ENCODE measurements around the gene RAB43.
"Not testable (repeated sequence)": the region's sequence is repeated elsewhere in the genome, so short reads cannot be mapped to it uniquely, and the experiment has no call there.

RAB43 gene

GRCh38 chr3:129103296-129103695, 18.3 kb downstream of the RAB43 start:
- no peak for TF ChIP-seq CTCF (IDR thresholded peaks at IDR 0.05; ENCODE audit: poor library complexity, severe bottlenecking)
- ATAC-seq (ENCODE audit: low read depth) (0 out of 3 replicates have a peak, but pooled peaks have one; percentile 12), DNase-seq (ENCODE audit: low spot score) (no peak)
- Histone ChIP-seq H3K27me3 (ENCODE audit: insufficient read depth, poor library complexity, severe bottlenecking) (no peaks in the 10 kb centered on the region), H3K4me1 (ENCODE audit: insufficient read depth, poor library complexity, severe bottlenecking) (no peaks in the 10 kb centered on the region), H3K36me3 (ENCODE audit: low read depth) (0 out of 2 replicates have a peak, but pooled peaks cover 6% of the 10 kb centered on the region), H3K27ac (ENCODE audit: poor library complexity, severe bottlenecking) (no peak overlapping the region), H3K9me3 (ENCODE audit: severe bottlenecking) (no peaks in the 10 kb centered on the region), H3K4me3 (ENCODE audit: severe bottlenecking) (no peak overlapping the region)

- H3K4me1 ChIP-seq (ENCODE audit: insufficient read depth, poor library complexity, severe bottlenecking) = no peaks in the 10 kb centered on the region
- 0 out of 2 replicates have a peak, but pooled peaks cover 6% of the 10 kb centered on the region for H3K36me3 ChIP-seq (ENCODE audit: low read depth)
- no peak overlapping the region for H3K4me3 ChIP-seq (ENCODE audit: severe bottlenecking)
- ATAC-seq (ENCODE audit: low read depth) = no peak; the same call in 2 of the 3 replicates
- H3K27ac ChIP-seq (ENCODE audit: poor library complexity, severe bottlenecking) = no peak overlapping the region
- no peaks in the 10 kb centered on the region for H3K9me3 ChIP-seq (ENCODE audit: severe bottlenecking)
- no peak for TF ChIP-seq CTCF (IDR thresholded peaks at IDR 0.05; ENCODE audit: poor library complexity, severe bottlenecking)
- no peak for DNase-seq (ENCODE audit: low spot score)
- no peaks in the 10 kb centered on the region for H3K27me3 ChIP-seq (ENCODE audit: insufficient read depth, poor library complexity, severe bottlenecking)
These were observed 20.1 kb downstream of the RAB43 start for GRCh38 chr3:129101370-129102138.

GRCh38 chr3:129100274-129100673, 21.3 kb downstream of the RAB43 start:
- DNase-seq (ENCODE audit: low spot score) (no peak), ATAC-seq (ENCODE audit: low read depth) (no peak)
- H3K9me3 ChIP-seq (ENCODE audit: severe bottlenecking) = no peaks in the 10 kb centered on the region
- H3K4me1 ChIP-seq (ENCODE audit: insufficient read depth, poor library complexity, severe bottlenecking) = no peaks in the 10 kb centered on the region
- H3K4me3 ChIP-seq (ENCODE audit: severe bottlenecking) = no peak overlapping the region
- no peaks in the 10 kb centered on the region for H3K27me3 ChIP-seq (ENCODE audit: insufficient read depth, poor library complexity, severe bottlenecking)
- H3K27ac ChIP-seq (ENCODE audit: poor library complexity, severe bottlenecking) = no peak overlapping the region
- 0 out of 2 replicates have a peak, but pooled peaks cover 6% of the 10 kb centered on the region for H3K36me3 ChIP-seq (ENCODE audit: low read depth)
- no peak for TF ChIP-seq CTCF (IDR thresholded peaks at IDR 0.05; ENCODE audit: poor library complexity, severe bottlenecking)

- no peak for TF ChIP-seq CTCF (IDR thresholded peaks at IDR 0.05; ENCODE audit: poor library complexity, severe bottlenecking)
- Histone ChIP-seq H3K36me3 (ENCODE audit: low read depth) (peaks cover 20% of the 10 kb centered on the region), H3K27ac (ENCODE audit: poor library complexity, severe bottlenecking) (no peak overlapping the region), H3K27me3 (ENCODE audit: insufficient read depth, poor library complexity, severe bottlenecking) (no peaks in the 10 kb centered on the region), H3K4me3 (ENCODE audit: severe bottlenecking) (no peak overlapping the region), H3K9me3 (ENCODE audit: severe bottlenecking) (no peaks in the 10 kb centered on the region), H3K4me1 (ENCODE audit: insufficient read depth, poor library complexity, severe bottlenecking) (no peaks in the 10 kb centered on the region)
- DNase-seq (ENCODE audit: low spot score) = no peak
- no peak for ATAC-seq (ENCODE audit: low read depth)
These were observed 26.3 kb downstream of the RAB43 start for GRCh38 chr3:129095285-129095684.

GRCh38 chr3:129088312-129088711, 33.3 kb downstream of the RAB43 start:
- DNase-seq (ENCODE audit: low spot score); H3K4me1 ChIP-seq (ENCODE audit: insufficient read depth, poor library complexity, severe bottlenecking); H3K27me3 ChIP-seq (ENCODE audit: insufficient read depth, poor library complexity, severe bottlenecking); H3K9me3 ChIP-seq (ENCODE audit: severe bottlenecking); H3K36me3 ChIP-seq (ENCODE audit: low read depth); H3K27ac ChIP-seq (ENCODE audit: poor library complexity, severe bottlenecking); H3K4me3 ChIP-seq (ENCODE audit: severe bottlenecking): not testable (repeated sequence)
- ATAC-seq (ENCODE audit: low read depth) = peak; percentile 6; the same call in 1 of the 3 replicates

GRCh38 chr3:129087904-129088303, 33.7 kb downstream of the RAB43 start:
- peak; percentile 72 for ATAC-seq (ENCODE audit: low read depth)
- H3K4me1 ChIP-seq (ENCODE audit: insufficient read depth, poor library complexity, severe bottlenecking); H3K27ac ChIP-seq (ENCODE audit: poor library complexity, severe bottlenecking); H3K4me3 ChIP-seq (ENCODE audit: severe bottlenecking); DNase-seq (ENCODE audit: low spot score); H3K9me3 ChIP-seq (ENCODE audit: severe bottlenecking); H3K27me3 ChIP-seq (ENCODE audit: insufficient read depth, poor library complexity, severe bottlenecking); H3K36me3 ChIP-seq (ENCODE audit: low read depth): not testable (repeated sequence)
